HG03457 (cell line): Measurements from ENCODE around the gene CHADL.

Experiments used
- ATAC-seq: cut with Tn5 transposase; IDR thresholded peaks from one replicate; pipeline ENCODE4 v1.9.1; 2021; ENCODE audit warnings: moderate number of reproducible peaks; ENCODE audit not compliant: unreplicated experiment

CHADL gene

DNA sequence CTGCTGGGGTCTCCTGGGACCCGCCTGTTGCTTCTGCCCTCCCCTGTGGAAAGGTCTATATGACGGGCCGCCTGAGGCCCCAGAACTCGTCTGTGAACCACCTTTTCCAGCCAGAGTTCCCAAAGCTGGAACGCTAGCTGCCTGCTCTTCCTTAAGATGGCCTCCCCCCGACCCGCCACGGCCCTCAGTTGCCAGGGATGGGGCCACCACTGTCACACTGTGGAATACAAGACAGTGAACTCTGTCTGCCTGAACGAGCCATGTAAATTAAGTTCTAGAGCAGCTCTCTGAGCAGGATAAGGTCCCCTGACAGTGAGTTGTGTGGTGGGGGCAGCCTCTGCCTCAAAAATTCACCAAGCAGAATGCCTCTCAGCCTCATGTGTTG is 10.3 kb downstream of the CHADL start:
- ATAC-seq = no peak

DNA sequence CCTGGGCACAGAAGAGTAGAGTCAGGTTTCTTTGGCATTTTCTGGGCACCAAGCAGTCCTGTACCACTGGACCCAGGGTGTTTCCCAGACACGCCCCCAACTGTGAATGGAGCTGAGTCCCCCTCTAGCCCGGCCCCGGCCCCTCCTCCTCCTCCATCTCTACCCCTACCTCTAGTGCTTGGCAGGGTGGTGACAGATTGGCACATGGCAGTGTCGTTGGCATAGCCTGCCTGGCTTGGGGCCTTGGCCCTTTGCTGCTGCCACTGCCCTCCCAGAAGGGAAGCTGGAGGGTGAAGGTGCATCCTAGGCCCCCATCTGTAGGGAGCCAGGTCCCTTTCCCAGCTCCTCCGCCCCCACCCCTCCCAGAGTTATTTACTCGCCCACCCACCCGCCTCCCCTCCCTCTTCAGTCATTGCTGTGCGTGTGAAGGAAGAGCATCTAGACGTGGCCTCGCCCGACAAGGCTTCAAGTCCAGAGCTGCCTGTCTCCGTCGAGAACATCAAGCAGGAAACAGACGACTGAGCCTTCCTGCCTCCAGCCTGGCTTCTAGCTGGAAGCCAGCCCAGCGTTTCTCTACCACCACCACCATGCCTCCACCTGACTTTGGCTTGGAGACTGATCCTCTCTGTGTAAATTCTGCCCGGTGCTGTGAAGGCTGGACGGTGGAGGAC is 10.9 kb downstream of the CHADL start:
- no peak for ATAC-seq

DNA sequence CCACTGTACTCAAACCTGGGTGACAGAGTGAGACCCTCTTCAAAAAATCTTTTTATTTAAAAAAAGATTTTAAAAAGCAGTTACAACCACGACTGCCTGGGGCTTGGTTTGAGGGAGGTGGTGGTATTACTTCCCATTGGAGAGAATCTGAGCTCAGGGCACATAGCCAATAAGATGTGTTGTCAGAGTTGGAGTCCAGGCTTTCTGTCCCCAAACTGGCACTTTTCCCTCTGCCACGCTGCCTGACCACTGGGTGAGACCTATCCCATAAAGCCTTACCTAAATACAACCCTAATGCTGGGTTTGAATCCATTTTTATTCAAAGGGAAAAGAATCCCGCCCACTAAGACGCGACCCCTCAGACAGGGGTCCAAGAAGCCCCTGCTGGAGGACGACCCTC is 11.5 kb downstream of the CHADL start:
- ATAC-seq = no peak

DNA sequence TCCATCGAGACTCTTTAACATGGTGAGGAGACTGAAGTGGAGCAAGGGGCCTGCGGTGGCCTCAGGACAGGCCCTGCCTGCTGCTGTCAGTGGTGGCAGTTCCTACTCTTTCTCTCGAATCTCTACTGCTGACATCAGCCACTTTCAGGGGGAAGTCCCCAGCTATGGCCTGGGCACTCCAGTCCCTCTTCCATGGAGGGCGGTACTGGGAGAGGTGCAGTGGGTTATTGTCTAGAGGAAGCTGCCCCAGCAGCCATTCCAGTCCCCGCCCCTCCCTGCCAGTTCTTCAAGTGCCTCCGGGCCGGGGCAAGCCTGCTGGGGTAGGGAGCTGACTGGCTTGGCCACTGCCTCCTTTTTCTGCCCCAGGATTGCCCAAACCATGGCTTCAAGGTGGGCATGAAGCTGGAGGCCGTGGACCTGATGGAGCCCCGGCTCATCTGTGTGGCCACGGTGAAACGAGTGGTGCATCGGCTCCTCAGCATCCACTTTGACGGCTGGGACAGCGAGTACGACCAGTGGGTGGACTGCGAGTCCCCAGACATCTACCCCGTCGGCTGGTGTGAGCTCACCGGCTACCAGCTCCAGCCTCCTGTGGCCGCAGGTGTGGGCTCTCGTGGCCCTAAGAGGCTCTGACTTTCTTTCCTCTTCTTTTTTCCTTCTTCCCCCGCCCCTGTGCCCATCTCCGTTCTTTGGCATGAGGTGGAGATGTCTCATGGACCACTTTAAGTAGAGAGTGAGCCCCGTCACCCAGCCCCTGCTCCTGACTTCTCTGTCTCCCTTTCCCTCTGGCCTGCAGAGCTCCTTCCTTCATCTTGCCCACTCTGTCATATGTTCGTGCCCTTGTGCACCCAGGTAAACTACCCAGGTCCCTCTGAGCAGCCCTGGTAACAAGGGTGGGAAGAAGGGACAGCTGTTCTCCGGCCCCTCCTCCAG is 13.7 kb downstream of the CHADL start:
- ATAC-seq = no peak

DNA sequence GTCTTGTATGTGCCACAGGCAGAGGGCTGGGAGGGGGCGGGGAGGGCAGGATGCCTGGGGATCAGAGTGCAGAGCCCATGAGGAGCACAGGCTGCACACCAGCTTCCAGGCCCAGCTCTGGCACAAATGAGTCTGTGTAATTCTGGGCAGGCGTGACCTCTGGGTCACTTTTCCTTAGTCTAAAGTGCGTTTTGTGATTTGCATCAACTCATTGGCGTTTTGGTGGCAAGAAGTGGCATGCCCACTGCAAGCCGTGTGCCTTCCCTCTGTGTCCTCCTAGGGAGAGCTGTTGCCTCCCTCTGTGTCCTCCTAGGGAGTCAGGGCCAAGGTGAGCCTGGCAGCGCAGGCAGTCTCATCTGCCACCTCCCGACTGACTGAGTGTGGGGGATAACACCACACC is 17.2 kb downstream of the CHADL start:
- ATAC-seq = no peak

DNA sequence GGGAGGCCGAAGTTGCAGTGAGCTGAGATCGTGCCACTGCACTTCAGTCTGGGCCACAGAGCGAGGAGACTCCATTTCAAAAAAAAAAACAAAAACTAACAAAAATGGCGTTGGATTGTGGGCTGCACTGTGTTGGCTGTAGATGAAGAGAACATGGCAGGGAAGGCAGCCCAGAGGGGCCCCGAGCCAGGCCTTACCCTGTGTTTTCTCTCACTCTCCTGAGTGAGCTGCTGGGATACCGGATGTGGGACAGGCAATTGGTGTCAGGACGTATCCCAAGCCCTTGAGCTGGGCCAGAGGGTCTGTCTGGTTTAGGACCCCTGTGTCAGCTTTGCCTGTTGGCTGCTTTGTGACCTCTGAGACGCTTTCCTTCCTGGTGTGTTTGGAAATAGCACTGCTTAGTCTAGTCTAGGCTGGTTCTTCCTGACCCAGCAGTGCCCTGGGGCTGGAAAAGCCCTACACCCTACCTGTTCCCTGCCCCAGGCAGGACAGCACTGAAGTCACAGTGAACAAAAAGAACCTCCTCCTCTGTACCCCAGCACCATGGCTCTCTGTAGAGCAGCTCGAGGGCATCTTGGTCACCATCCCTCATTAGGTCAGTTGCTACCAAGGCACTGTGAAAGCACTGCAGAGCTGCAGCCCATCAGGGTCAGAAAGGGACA is 17.8 kb downstream of the CHADL start:
- no peak for ATAC-seq

DNA sequence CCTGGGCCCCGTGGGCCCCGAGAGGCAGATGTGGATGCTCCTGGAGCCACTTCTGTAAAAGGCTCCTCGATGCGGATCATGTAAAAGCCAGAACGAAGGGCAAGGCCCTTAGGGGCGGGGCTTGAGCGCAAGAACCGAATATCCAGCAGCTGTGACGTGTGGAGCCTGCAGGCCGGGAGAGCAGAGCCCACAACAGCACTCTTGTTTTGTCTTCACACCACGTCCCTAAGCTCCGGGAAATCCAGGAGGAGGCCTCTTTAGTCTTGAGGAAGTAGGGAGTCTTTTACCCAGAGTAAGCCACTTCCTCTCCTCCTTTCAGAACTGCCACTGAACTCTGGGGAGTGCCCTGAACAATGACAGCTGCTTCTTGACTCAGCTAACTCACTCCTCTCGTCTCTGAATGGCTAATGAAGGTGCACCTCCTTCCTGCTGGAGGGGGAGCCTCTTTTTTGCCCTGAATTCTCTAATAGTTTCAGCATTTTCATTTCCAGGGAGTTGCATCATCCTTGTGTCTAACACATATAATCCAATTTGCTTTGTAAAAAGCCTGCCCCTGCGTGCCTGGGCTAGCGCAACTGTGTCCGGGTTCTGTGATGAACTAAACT is 23.1 kb downstream of the CHADL start:
- no peak for ATAC-seq

DNA sequence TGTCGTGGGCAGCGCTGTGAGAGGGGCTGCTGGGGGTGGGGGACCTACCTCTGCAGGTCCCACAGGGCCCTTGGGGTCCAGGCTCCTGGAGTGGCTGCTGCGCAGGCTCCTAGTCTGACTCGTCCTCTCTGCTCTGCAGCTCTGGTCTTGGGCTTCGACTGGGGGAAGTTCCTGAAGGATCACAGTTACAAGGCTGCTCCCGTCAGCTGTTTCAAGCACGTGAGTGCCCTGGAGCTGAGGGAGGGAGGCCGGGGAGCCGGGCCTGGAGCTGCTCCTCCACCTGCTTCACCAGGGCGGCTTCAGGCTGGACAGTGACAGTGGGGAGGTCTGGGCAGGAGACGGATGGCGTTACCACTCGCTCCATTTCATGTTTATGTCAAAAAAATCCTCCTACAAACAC is 23.7 kb downstream of the CHADL start:
- no peak for ATAC-seq

DNA sequence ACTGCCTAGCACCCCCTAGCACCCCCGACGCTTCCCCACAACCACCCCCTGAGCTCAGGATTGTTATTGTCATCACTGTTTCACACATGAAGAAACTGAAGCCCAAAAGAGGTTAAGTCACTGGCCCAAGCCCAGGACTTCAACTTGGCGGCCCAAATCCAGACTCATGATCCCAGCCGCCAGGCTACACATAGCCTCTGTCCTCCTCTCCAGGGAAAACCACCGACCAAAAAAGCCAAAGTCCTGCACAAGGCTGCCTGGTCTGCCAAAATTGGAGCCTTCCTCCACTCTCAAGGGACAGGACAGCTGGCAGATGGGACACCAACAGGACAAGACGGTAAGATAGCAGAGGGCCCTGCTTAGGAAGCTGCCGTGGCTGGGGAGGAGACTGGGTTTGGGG is 24.8 kb downstream of the CHADL start:
- ATAC-seq = no peak

DNA sequence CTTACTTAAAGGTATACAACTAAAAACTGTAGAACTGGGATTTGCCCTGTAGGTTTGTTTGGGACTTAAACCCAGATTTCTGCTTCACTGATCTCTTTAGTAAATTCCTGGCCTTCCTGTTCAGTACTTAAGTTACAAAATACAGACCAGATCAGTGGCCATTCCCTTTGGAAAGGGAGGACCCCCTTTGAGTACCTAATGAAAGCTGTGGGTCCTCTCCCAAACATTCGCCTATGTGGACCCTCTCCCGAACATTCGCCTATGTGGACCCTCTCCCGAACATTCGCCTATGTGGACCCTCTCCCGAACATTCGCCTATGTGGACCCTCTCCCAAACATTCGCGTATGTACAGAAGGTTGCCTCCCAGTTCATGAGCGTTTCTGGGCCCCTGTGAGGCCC is 25.3 kb downstream of the CHADL start:
- no peak for ATAC-seq

DNA sequence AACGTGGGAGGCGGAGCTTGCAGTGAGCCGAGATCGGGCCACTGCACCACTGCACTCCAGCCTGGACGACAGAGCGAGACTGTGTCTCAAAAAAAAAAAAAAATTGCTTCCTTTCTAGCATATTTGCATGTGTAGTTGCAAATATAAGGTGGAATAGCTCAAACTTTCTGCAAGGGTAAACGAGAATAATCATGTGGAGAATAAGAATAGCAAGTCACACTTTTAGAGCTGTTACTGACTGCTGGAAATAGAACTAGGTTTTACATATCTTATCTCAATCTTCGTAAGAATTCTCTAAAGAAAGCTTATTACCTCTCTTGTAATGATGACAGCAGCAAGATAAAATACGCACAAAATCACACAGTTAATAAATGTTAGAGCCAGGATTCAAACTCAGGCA is 34.0 kb downstream of the CHADL start:
- no peak for ATAC-seq

DNA sequence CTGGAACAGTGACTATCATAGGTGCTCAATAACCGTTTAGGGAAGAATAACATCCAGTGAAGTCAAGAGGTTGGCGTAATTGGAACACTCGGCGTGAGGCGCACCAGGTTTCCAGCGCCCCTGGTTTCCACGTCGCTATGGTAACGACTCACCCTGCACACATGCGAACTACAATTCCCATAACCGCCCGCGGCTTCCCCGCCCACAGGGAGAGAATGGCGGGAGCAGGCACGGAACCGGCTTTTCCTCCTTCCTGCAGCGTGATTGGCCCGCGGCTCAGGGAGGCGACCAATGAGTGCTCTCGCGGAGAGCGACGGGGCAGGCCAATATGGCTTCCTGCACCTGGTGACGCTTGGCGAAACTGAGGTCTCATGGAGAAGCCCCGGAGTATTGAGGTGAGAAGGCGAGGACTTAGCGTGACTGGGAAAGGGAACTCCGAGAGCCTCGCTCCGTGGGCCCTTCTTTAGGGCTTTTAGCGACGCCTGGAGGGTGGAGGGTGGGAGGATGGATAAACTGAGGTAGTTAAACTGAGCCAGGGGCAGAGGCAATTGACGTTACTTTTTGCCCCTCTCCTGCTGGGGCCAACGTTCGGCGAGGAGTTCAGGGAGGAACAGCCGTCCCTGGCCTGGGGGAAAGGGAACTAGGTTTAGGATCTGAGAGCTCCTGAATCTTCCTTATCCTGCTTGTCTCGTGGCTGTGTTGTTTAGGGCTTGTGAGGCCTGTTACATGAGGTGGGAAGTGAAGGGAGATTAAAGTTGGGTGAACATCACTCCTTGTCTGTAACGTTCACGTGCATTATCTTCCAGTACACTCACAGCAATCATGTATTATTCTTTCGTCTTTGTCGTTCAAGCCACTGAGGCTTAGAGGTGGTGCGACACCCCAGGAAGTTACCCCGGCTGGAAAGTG is 35.5 kb downstream of the CHADL start, which contains the start of gene L3MBTL2:
TSS of gene L3MBTL2 (plus strand) at position 321 of the 909 bp plus-strand sequence. CDS start at position 372, 51 bp downstream.
- peak; percentile 88 for ATAC-seq

DNA sequence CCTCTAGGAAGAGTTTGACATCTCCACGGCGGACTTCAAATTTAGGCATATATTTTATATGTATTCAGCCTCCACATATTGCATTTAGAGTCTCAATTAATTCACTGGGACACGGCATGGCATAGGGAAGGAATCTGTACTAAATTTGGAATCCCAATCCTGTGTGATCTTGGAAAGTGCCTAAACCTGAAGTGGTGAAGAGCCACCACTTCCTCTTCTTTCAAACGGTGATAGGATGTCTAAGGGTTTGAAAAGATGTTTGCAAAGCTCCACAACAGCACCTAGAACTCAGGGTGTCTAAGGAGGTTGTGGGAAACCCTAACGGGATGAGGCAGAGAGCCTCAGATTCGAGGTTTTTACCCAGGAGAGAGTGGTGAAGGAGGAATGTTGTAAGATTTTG is 36.7 kb downstream of the CHADL start:
- no peak for ATAC-seq

DNA sequence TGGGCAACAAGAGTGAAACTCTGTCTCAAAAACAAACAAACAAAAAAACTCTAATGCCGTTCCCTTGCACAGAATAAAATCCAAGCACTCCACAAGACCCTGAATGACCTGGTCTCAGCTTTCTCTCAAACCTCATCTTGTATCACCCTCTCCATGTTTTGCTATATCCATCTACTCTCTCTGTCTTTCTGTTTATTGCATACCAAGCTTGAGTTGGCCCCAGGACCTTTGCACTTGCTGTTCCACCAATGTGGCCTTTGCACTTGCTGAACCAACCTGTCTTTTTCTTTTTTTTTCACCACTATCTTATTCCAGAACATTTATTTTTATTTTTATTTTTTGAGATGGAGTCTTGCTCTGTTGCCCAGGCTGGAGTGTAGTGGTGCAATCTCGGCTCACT is 37.6 kb downstream of the CHADL start:
- no peak for ATAC-seq

DNA sequence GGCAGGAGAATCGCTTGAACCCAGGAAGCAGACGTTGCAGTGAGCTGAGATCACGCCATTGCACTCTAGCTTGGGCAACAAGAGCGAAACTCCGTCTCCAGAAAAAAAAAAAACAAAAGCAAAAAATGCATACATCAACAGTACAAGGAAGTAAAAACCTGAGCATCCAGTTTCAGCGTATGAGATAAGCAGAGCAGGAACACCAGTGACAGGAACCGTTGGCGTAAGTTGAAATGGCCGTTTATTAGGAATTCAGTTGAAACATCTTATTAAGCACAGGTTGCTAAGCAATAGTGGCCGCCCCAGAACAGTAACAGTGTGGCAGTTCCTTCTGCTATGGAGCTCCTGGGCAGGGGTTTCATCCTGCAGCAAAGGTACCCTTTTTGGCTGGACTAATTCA is 39.6 kb downstream of the CHADL start:
- no peak for ATAC-seq

DNA sequence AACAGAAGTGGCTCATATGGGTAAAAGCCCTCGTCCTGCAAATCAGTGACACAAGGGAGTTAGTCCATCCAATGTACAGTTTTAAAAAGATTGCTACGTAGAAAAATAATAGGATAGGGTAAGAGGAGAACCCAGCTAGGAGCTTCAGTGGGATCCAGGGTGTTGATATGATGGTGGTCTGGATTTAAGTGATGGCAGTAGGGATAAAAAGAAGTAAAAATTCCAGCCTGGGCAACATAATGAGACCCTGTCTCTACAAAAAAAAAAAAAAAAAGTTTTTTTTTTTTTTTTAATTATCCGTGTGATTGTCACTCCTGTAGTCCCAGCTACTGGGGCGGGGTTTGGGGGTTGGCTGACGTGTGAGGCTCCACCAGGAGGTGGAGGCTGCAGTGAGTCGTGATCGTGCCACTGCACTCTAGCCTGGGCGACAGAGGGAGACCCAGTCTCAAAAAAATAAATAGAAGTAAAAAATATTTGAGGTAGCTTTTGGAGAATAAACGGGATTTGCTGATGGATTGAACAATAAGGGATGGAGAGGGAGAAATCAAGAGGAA is 42.6 kb downstream of the CHADL start:
- no peak for ATAC-seq

DNA sequence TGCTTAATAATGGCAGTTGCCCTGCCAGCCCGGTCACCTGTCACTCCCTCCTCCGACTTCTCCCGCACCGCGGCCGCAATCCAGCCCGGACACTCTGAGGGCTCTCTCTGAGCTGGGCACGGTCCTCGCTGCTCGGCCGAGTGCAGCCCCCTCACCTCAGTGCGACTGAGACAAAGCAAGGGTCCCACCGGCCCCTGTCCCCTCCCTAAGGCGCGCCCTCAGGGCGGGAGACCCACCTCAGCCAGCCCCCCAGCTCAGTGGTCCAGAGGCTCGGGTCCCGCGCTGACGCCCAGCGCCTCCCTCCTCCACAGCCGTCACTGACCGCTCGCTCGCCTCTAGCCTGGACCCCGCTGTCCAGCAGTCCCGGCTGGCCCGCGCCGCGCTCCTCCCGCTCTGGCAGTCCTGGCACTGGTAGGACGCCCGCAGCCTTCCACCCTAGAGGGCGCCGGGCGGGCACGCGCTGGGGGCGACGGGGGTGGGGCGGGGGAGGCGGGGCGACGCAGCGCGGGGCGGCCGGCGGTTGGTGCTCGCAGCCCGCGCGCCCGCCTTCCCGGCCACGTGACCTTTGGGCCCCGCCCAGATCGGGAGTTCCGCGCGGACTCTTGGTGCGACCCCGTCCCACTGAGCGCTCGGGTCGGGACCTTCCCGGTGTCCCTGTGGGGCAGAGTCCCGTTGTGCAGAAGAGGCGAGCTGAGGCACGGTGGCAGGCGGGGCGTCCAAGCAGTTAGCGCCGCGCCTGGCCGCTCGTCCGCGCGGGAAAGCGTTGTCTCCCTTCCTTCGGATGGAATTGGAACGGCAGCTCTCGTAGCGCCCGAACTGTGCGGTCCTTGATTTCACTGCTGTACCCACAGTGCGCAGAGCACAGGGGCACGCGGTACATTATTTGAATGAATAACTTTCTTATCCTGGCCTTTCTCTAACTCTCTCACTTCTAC is 43.4 kb downstream of the CHADL start:
- ATAC-seq = peak; percentile 58

DNA sequence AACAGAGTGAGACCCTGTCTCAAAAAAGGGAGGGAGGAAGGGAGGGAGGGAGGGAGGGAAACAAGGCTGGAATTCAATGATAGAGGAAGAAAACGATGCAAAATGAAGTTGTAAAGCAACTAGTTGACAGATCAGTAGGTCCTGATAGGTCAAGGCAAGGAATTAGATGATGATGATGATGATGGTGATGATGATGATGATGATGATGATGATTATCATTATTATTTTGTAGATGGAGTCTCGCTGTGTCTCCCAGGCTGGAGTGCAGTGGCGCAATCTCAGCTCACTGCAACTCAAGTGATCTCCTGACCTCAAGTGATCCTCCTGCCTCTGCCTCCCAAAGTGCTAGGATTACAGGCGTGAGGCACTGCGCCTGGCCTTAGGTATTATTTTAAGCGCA is 46.9 kb downstream of the CHADL start:
- ATAC-seq = no peak

DNA sequence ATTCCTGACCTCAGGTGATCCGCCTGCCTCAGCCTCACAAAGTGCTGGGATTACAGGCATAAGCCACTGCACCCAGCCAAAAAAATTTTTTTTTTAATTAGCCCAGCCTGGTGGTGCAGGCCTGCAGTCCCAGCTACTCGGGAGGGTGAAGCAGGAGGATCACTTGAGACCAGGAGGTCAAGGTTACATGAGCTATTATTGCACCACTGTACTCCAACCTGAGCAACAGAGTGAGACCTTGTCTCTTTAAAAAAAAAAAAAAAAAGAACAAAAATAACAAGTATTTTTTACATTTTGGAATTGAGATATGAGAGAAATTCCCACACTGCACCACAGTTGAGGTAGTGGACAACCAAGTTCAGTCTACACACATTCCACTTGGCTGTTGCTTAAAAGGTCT is 49.3 kb downstream of the CHADL start:
- no peak for ATAC-seq
